HG03095 (cell line): Measurements from ENCODE around the gene WASL.
"Not testable (repeated sequence)": the region's sequence is repeated elsewhere in the genome, so short reads cannot be mapped to it uniquely, and the experiment has no call there.

Experiments
- ATAC-seq: cut with Tn5 transposase; IDR thresholded peaks from one replicate; pipeline ENCODE4 v1.9.1; 2021; ENCODE audit warnings: moderate library complexity; ENCODE audit not compliant: unreplicated experiment

WASL gene

DNA sequence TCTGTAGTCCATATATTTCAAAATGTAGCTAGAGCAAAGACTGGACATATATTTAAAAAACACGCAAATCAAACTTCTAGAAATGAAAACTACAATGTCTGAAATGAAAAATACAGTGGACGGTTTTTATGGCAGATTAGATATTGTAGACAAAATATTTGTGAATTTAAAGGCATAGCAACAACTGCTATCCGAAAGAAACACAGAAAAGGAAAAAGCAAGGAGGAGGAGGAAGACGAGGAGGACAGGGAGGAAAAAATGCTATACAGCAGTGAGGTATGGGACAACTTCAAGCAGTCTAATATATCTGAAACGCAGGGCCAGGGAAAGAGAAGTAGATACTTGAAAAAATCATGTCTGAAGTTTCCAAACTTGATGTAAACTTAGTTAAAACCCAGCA lies 13.3 kb downstream of the WASL start:
- no peak for ATAC-seq

DNA sequence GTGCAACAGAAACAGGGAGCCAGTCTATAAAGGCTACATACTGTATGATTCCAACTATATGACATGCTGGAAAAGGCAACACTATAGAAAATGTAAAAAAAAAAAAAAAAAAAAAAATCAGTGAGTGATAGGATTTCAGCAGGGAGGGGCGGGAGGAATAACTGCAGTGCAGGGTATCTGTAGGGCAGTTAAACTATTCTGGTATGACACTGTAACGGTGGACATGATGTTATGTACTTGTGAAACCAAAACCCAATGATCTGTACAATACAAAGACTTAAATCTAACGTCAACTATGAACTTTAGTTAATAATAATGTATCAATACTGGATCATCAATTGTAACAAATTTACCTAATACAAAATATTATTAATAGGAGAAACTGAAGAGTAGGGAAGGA lies 14.3 kb downstream of the WASL start:
- ATAC-seq, result no peak

DNA sequence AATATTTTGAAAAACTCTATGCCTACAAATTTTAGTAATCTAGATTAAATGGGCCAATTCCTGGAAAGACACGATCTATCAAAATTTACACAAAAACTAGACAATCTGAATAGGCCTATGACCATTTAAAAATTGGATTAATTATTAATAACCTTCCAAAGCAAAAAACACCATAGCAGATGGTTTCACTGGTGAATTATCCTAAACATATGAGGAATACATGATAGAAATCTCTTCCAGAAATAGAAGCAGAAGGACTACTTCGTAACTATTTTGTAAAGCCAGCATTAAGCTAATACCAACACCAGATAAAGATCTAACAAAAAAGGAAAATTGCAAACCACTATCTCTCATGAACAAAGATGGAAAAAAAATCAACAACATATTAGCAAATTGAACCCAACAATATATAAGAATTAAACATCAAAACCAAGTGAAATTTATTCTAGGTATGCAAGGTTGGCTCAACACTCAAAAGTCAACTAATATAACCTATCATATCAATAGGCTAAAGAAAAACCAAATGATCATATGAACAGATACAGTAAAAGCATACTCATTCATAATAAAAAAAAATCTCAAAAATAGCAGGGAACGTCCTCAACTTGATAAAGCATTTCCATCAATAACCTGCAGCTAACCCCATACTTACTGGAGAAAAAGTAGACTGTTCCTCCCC lies 16.3 kb downstream of the WASL start:
- no peak for ATAC-seq

DNA sequence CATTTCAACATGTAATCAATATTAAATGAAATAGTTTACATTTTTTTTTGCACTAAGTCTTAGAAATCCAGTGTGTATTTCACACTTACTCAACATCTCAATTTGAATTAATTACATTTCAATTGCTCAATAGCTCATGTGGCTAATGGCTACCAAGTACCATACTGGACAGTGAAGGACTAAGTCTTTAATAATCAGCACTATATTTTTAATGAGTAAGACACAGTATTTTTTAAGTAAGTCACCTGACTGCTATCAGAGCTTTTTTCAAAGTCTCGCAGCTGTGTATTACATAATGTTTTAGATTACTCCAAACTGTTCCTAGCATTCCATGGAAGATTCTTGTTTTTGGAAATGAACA lies 19.6 kb downstream of the WASL start:
- ATAC-seq, result no peak

DNA sequence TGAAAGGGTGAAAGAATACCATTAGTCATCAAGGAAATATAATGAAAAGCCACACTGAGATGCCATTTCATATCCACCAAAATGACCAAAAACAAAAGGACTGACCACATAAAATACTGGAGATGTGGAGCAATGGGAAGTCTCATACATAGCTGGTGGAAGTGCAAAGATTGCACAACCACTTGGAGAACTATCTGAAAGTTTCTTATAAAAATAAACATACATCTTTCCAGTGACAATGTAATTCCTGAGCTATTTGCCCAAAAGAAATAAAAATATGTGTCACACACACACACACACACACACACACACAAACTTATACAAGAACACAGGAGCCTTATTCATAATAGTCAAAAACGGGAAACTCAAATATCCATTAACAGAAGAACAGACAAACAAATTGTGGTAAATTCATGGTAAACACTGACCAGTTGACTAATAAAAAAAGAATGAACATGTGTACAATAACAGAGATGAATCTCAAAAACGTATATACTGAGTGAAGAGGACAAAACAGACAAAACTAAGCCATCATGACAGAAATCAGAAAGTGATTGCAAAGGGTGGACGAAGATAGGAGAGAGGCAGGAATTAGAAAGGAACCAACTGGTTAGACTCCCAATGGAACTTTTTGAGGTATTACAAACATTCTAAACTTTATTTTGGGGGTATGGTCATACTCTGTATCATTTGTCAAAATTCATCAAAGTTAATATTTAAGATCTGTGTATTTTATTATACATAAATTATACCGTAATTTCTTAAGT lies 21.5 kb downstream of the WASL start:
- ATAC-seq, result no peak

DNA sequence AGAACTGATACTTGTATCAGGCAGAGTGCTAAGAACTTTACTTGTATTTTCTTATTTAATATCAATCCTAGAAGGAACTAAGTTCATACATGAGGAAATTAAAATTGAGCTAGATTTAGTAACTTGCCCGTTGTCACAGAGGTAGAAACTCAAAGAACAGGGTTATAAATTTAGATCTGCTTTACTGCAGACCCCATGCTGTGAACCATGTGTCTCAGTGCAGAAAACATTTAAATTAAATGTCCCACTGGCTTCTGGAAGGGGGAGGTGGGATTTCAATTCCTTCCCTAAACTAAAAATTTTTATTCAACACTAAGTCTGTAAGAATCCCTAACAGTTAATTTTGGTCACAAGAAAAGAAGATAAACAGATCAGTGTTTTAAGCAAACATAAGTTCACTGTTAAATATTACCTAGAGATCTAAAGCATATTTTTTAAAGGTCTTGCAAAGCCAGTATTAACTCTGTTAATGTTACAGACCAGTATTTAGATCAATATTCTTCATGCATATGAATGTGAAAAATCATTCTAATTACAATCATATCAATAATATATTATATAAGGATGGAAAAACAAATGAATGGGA lies 23.1 kb downstream of the WASL start:
- ATAC-seq, result no peak

DNA sequence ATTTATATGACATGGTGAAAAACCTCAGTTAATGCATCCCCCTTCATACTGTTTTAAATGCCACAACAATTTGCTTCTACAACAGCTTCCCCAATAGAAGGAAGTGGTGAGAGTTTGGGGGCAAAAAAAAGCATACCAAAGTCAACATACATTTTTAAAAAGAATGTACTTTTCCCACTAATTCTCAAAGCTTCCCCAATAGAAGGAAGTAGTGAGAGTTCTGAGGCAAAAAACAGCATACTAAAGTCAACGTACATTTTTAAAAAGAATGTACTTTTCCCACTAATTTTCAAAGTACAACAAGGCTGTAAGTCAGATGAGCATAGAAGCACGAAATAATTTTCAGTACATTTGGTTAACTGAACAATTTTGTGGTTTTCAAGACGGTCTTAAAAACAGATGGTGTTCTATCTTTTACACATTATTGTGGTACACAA lies 24.0 kb downstream of the WASL start:
- no peak for ATAC-seq

DNA sequence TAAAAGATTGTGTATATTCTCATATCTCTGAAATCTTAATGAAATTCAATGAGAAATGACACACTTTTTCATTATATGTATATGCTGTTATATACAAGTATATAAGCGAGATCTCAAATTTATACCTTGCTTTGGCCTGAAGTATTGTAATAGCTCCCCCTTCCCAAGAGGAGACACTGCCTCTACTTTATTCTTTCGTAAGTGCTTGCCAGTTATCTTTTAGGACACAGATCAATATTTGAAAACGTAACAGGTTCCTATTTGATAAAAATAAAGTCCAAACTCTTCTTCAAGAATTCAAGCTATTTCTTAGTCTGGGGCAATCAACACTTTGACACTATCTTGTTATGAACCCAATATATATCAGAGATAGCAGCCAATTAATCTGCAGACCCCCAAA lies 24.9 kb downstream of the WASL start:
- no peak for ATAC-seq

DNA sequence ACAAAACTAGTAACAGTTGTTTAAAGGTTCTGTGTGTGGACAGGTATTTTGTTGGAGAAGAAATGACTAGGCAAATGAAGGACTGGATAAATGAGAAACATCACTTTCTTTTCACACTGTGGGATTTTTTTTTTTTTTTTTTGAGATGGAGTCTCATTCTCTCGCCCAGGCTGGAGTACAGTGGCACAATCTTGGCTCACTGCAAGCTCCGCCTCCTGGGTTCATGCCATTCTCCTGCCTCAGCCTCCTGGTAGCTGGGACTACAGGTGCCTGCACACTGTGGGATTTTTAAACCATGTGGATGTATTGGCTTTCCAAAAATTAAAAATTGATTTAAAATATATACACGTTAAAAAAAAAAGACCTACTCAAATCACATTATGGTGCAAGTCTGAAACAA lies 28.3 kb downstream of the WASL start:
- not testable (repeated sequence) for ATAC-seq

DNA sequence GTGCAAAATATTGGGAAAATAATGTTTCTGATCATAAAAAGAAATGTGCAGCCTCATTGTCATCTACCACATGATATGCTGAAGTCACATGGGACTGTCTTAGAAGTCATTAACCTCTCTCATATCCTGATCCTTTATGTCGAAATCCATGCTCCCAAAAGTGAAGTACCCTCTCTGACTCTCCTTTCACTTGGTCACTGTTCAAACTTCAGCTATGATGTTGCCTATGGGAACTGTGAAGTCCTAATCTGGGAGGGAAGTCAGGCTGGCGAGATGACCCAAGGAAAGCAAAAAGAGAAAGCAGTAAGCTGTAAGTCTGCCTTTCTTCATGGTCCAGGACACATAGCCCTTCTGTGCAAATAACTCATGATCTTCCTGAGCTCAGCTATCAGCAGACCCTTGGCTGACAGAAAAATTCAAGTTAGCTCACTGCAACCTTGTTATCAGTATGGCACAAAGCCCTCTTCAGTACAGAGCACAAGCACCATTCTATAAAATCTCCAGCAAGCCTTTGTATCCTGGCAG lies 29.5 kb downstream of the WASL start:
- ATAC-seq, result no peak

DNA sequence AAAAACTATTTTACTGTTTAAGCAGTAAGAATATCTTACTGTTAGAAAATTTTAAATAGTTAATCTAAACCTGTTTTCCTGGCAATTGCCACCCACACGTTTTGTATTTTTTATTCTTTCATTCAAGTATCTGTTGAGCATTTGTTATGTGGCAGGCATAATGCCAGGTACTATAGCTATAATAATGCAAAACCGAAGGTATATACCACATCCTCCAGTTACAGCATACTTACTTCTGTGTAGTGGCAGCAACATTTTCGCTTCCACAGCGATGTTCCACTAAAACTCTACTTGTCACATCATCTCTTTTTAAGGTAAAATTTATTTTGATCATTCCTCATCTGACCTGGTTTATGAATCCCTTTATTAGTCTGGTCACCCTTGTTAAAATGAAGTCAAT lies 30.0 kb downstream of the WASL start:
- ATAC-seq, result no peak

DNA sequence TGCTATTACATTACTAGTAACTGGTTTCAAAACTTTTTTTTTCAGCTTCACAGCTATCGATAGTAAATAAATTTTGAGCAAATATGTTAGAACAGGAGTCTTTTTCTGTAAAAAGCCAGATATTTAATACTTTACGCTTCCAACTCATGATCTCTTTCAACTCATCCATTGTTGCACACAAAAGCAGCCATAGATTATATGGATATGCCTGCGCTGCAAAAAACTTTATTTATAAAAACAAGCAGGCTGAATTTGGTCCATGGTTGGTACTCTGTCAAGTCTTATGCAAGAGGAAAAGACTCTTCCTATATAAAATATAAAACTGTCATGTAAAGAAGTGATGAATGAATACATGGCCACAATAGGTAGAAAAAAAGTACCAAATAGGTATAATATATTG lies 31.1 kb downstream of the WASL start:
- no peak for ATAC-seq

DNA sequence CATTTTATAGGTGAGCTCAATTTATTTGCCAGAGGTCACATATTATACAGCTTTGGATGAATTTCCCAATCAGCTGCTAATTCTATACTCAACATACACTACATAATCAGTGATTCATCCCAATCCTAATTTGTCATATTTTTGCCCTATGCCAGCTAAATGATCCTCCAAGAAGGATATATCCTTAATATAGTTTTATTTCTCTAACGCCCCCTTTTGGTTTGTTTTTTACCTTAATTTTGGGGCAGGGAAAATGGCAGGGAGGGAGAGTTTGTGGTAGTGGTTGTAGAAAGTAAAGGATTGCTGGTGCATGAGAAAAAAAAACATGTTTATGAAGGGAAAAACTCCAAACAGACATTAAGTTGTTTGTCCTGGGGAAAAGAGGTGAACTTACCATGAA lies 31.9 kb downstream of the WASL start:
- ATAC-seq, result no peak

DNA sequence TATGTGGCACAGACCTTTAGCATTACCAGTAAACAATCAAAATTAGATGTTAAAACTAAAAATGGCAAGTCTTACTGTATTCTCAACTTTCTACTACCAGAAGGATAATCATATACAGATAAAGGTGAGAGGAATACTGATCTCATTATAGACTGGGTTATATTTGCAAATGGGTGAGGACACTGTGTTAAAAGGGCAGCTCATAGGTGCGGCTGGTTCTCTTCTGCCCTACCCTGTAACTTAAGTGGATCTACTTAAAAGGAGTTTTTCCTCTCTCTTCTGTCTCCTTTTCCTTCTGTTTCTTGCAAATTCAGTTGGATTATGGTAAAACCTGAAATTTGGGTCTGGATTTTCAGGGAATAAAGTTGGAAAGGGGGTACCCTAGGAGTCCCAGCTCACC lies 33.0 kb downstream of the WASL start:
- ATAC-seq, result no peak

DNA sequence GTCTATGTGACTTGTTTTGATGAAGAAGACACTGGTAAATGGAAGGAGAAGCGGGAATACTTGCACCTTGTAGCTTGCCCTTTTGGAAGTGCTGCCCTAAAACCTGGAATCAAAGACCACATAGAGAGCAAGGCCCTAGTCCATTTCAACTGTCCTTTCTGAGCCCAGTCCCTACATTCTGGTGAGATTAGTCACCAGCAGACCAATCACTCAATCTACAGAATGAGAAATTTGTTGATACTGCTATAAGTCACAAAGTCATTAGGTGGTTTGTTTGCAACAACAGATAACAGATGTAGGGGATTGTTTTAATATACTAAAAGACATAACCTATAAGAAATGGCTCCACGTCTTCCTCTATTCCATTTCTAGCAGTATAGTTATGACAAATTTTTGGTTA lies 33.6 kb downstream of the WASL start:
- ATAC-seq, result no peak

DNA sequence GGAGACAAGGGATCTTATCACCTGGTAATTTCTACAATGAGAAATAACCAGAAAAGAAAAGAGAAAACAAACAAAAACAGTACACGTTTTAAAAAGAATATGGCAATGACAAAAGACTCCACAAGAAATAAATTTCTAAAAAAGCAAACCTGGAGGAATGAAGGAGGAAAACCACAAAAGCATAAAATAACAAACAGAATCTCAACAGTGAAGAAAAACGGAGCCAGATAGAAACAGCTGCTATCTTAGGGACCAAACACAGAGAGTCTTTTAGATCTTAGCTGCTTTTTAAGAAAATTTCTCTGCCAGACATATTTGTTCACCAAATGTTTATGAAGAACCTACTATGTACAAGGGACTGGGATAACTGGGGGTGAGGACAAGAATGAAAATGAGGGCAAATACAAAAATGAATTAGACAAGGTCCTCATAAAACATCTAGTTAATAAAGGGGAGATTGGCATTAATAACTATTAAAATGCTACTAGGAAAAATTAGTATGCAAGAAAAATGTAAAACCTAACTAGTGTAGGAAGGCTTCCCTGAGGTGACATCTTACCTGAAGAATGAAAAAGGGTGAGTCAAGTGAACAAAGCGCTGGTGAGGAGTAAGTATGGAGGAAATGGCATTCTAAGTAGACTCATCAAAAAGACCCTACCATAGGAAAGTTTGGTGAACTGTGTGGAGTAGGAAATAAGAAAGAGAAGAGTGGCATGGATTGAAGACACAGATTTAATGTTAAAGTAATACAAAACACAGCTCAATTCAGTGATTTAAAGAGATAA lies 34.3 kb downstream of the WASL start:
- no peak for ATAC-seq

DNA sequence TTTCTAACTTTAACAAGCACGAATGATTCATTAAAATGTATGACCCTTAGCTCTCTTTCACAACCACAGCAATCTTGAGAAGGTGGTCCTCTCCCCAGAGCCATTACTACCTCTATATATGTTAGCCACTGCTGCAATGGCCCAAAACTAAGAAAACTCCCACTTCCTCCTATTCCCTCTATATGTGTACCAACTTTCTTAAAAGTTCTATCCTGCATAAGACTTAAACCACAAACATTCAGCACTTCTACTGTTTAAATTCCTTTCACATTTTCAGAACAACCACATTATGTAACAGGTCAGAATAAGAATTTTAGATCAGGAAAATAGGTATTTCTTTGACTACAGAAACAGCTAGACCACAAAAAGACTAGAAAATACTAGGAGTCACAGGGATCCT lies 36.2 kb downstream of the WASL start:
- ATAC-seq, result peak; percentile 36

DNA sequence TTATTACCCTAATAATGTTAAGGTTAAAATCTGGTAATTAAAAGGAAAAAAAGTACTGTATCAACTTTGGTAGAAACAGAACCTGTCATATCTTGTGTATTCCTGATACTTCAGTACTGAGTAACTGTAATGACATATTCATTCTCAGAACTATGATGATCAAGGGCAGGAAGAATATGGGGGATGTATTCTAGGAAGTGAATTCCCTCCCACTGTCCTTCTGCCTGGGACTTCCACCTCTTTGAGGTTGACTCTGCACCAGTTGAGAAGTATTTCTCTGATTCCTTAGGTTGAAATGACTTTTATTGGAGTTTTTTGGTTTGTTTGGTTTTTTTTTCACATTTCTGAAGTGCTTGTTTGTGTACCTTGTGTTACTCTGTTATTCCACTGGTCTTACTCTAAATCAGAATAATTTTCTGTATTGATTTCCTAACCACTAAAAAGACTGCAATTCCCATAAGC lies 36.9 kb downstream of the WASL start:
- ATAC-seq, result no peak

DNA sequence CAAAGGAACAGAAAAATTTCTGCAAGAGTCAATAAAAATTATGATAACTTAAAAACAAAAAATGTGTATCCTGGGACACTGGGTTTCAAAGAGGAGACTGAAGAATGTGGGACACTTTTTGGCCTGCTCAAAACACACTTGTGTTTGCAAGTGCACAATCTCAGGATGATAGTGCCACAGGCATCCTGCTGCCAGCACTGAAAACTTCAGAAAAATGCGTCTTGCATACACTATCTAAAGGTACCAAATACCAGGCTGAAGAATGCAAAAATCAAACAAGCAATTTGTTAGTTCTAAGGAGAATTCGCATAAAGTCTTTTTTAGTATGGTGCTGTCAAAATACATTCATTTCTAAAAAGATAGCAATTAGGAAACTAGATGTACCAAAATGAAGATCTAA lies 38.1 kb downstream of the WASL start:
- no peak for ATAC-seq

DNA sequence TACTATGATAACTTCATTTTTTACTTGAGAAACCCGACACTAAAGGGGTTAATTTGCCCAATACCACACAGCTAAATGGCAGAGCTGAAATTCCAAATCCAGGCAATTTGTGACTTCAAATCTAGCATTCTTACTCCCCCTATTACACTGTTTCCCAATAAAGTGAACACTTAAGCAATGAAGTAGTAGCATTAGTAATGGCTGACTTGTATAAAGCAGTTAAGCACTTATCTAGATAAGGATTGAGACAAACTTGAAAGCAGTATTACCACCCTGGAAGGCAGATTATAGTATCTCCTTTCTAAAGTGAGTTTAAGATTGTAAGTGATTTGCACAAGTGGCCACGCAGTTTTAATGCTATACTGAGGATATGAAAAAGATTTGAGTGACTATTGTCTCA lies 39.3 kb downstream of the WASL start:
- ATAC-seq, result no peak

DNA sequence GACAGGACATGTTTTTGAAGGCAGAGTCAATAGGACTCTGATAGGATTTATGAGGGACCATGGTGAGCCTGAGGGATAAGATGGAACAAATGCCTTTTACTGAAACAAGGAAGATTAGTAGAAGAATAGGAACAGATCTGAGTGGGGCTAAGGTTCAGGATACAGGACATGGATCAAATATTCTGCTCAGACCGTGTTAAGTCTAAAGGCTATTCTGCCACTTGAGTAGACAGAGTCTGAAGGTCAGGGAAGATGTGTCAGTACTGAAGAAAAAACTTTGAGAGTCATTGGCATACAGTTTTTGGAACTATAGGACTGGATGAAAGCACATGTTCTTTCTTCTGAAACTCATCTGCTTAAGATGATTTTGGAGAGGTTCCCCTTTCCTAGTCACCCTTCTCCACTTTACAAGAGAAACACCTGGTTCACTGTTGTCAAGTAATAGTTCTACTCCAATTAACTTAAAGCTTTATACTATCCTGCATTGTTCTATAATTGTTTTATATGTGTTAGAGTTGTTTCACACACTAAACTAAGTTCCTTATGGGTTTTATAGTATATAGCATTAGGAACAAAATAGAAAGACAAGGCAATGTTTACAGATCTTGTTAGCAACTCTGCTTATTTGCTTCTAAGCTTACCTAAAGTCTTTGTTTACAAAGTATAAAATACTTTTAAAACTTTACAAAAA lies 43.4 kb downstream of the WASL start:
- ATAC-seq, result no peak
